ENCODE data around the gene THSD4. TPM values are rescaled to one million over a fixed set of nuclear protein-coding genes. Genes with fewer than 3 reads are reported as not detected.

THSD4 gene
- total RNA-seq, 6 experiments from 2014 or later = 5.2 to 21.8 (median 13.7) TPM

DNA sequence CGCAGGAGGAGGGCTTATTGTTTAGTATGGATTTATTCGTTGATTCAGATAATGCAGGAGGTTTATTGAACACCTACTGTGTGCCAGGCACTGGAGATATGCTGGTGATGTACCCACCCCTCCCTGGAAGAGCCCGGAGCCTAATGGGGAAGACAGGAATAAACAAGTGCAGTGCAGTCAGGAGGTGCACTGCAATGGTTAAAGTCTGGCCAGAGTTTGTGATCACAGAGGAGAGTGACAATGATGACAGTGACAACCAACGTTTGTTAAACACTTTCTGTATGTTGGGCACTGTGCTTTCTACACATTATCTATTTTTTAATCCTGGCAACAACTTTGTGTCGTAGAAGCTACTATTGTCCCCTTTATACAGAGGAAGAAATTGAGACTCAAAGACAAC is 70.4 kb downstream of the THSD4 start:
- TF ChIP-seq CTCF (IDR thresholded peaks at IDR 0.05) = no peak
- TF ChIP-seq POLR2A (IDR thresholded peaks at IDR 0.05) = no peak
- DNase-seq = no peak
- no peaks in the 10 kb centered on the region for H3K9me3 ChIP-seq
- no peak overlapping the region for H3K4me3 ChIP-seq
- intact Hi-C loops (cut with DNase I) = no loop called here
- 68% methylated on average over 5 of the region's 5 CpGs for WGBS (ENCODE audit: insufficient coverage, low coverage, low lambda C conversion rate, missing lambda C conversion rate)
- no peaks in the 10 kb centered on the region for H3K36me3 ChIP-seq
- no peaks in the 10 kb centered on the region for H3K27me3 ChIP-seq
- ATAC-seq = no peak
- no peak overlapping the region for H3K27ac ChIP-seq
- no peaks in the 10 kb centered on the region for H3K4me1 ChIP-seq

DNA sequence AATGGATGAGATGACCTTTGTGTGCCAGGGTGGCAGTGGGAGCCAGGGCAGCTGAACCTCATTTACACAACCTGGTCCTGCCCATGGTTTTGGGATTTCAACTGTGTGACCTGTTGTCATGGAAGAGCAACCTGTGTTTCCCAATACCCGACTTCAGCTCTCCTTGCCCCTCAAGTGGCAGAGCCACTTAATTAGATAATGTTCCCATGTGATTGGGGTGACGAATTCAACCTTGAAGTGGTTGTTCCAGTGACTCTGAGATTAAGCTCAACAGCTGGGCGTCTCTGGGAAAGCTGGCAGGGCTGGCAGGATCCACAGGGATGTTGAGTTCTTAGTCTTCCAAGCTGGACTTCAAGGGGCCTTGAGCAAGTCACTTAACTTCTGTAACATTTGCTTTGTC is 71.0 kb downstream of the THSD4 start:
- H3K9me3 ChIP-seq = no peaks in the 10 kb centered on the region
- intact Hi-C loops (cut with DNase I) = no loop called here
- TF ChIP-seq POLR2A (IDR thresholded peaks at IDR 0.05) (no peak), CTCF (IDR thresholded peaks at IDR 0.05) (no peak)
- no peak overlapping the region for H3K27ac ChIP-seq
- 54% methylated on average over 2 of the region's 3 CpGs for WGBS (ENCODE audit: insufficient coverage, low coverage, low lambda C conversion rate, missing lambda C conversion rate)
- ATAC-seq = no peak
- DNase-seq = no peak
- no peak overlapping the region for H3K4me3 ChIP-seq
- no peaks in the 10 kb centered on the region for H3K27me3 ChIP-seq
- H3K4me1 ChIP-seq = no peaks in the 10 kb centered on the region
- H3K36me3 ChIP-seq = no peaks in the 10 kb centered on the region

DNA sequence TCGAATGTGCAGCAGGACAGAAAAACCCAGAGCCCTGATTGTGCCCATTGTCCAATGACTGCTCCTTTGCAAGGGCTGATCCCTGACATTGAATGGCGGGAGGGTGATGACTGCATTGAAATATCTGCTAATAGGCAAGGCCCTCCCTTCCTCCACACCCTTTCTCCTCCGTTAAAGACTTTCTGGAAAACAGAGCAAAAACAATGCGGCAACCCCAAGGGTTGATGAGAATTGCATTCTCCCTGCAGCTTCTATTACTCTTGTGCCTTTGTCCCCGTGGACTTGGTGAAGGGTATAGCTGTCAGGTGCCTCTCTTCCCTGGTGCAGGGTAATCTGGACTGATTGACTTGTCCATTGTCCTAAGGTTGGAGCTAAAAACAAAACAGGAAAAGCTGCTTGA is 71.8 kb downstream of the THSD4 start:
- intact Hi-C loops (cut with DNase I) = no loop called here
- no peak overlapping the region for H3K27ac ChIP-seq
- H3K36me3 ChIP-seq = no peaks in the 10 kb centered on the region
- ATAC-seq (no peak), DNase-seq (no peak)
- H3K9me3 ChIP-seq = no peaks in the 10 kb centered on the region
- H3K4me3 ChIP-seq = no peak overlapping the region
- no peaks in the 10 kb centered on the region for H3K27me3 ChIP-seq
- 93% methylated on average over 3 of the region's 5 CpGs for WGBS (ENCODE audit: insufficient coverage, low coverage, low lambda C conversion rate, missing lambda C conversion rate)
- no peak for TF ChIP-seq POLR2A (IDR thresholded peaks at IDR 0.05)
- no peak for TF ChIP-seq CTCF (IDR thresholded peaks at IDR 0.05)
- no peaks in the 10 kb centered on the region for H3K4me1 ChIP-seq

DNA sequence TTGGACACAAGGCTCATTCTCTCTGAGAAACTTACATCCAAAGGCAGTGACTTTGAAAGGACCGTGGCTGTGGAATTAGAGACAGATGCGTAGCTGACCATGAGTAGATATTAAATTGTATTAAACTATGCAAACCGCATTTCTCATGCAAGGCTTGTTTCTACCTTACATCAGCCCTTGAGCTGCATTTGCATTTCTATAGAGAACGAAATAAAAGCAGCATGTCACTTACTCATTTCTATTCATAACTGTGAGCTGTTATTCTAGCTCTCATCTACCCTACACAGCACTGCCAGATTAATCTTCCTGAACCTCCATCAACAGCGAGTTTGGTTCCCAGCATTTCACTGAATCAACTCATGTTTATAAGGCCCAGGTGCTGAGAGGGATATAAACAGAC is 72.3 kb downstream of the THSD4 start:
- 87% methylated on average over 5 of the region's 5 CpGs for WGBS (ENCODE audit: insufficient coverage, low coverage, low lambda C conversion rate, missing lambda C conversion rate)
- H3K9me3 ChIP-seq = no peaks in the 10 kb centered on the region
- intact Hi-C loops (cut with DNase I) = no loop called here
- H3K36me3 ChIP-seq = no peaks in the 10 kb centered on the region
- H3K4me3 ChIP-seq = no peak overlapping the region
- DNase-seq (no peak), ATAC-seq (no peak)
- H3K4me1 ChIP-seq = no peaks in the 10 kb centered on the region
- TF ChIP-seq CTCF (IDR thresholded peaks at IDR 0.05) (no peak), POLR2A (IDR thresholded peaks at IDR 0.05) (no peak)
- no peaks in the 10 kb centered on the region for H3K27me3 ChIP-seq
- no peak overlapping the region for H3K27ac ChIP-seq

DNA sequence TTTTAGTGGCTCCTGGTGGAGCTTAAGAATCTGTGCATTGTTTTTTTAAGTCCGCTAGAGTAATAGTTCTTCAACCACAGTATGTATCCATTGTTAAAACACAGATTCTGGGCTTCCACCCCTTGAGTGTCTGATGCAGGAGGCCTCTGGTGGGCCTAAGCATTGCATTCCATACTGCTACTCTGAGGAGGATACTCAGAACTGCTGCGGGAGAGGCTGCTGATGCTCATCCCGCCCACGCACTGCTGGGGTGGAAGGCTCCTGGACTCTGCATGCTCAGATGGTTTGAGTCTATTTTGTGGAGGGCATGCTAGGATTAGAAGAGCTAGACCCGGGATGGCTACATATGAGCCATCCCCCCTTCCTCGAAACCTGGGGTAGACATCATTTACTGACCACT is 74.4 kb downstream of the THSD4 start:
- no peak for TF ChIP-seq POLR2A (IDR thresholded peaks at IDR 0.05)
- DNase-seq = no peak
- Histone ChIP-seq H3K27me3 (no peaks in the 10 kb centered on the region), H3K9me3 (no peaks in the 10 kb centered on the region), H3K4me1 (no peaks in the 10 kb centered on the region), H3K27ac (no peak overlapping the region), H3K36me3 (no peaks in the 10 kb centered on the region), H3K4me3 (no peak overlapping the region)
- intact Hi-C loops (cut with DNase I) = no loop called here
- 90% methylated on average over 2 of the region's 6 CpGs for WGBS (ENCODE audit: insufficient coverage, low coverage, low lambda C conversion rate, missing lambda C conversion rate)
- no peak for ATAC-seq
